AG09319 (cell line): ENCODE measurements around the gene KCNK1.

Experiments
- DNase-seq: peaks from one replicate; pipeline ENCODE4 v3.0.0-alpha.2; 2010; ENCODE audit warnings: low read depth; ENCODE audit errors: extremely low read depth
- CTCF ChIP-seq: IDR thresholded peaks from 2 replicates; pipeline ENCODE4 v1.5.1; 2011; ENCODE audit warnings: low read depth, mild to moderate bottlenecking, inconsistent platforms, low read length, moderate library complexity

Gene KCNK1

DNA sequence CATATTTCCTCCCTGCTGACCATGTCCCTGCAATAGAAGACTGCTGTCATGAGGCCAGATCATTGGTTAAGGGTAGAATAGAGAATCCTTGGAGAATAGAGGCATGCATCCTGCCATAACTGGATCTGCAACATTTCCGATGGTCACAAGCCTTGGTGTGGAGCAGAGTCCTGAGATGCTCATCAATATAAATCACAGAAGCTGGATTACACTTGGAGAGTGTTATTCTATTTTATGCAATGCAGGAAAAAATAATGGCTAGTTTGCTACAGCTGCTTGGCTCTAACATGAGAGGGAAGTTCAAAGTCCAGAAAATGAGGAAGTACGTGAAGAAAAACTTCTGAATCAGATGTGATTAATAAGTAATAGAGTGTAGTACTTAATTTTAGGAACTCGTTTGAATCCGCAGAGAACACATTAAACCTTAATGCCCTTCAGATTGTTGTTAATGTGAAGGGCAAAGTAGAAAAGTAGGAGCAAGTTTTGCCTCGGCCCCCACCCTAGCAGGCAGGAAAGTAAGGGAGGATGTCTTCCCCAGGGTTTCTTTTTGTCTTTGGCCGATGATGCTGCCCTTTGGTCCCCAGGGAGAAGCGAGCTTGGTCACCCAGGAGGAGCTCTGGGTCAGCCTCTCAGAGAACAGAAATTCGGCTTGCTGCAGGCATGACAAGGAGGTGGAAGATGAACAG, 59.5 kb downstream of the KCNK1 start:
- no peak for DNase-seq
- TF ChIP-seq CTCF, result no peak

GRCh38 chr1:233673947-233674431, 60.1 kb downstream of the KCNK1 start:
- no peak for DNase-seq
- TF ChIP-seq CTCF, result no peak

DNA sequence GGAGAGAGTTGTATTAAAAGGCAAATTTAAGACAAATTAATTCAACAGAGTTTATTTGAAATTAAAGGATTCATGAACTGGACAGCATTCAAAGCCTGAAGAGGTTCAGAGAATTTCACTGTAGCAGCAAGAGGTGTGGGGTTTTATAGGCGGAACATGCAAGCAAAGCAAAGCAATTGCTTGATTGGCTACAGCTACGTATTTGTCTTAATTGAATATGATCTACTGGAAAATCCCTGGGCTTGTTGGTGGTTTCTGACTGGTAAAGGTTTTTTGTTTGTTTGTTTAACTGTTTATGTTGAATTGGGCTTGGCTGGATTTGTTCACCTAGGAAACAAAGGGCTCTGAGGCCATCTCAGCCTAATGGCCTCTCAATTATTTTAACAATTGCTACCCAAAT, 61.5 kb downstream of the KCNK1 start:
- DNase-seq, result no peak
- TF ChIP-seq CTCF, result no peak

- no peak for TF ChIP-seq CTCF
- DNase-seq, result no peak
Measured at GRCh38 chr1:233675893-233676292, 62.0 kb downstream of the KCNK1 start.

DNA sequence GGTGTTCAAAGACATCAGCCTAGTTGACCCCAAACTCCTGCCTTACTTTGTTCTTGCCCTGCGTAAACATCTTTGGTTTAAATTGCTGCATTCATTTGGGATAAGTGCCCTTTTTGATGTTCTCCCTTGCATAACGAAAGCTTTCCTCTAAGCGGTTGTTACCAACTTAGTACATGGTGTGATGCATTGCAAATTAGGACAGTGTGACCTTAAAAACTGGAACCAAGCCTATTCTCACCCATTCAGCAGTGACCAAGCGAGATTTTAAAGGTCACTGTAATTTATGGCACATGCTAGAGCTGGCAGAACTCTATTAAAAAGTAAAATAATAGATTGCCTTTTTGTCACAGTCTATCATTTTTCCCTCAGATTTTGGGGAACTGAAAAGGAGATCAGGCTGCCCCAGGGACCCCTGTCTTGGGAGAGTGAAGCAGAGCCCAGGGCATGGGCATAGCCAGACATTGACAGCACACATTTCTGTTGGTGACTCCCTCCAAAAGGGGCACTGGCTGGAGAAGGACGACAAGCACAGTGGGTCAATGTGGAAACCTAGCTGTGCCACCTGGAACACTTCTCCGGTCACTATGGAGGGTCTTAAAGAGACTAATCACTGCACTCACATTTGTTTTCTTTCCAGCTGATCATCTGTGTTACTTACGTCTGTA, 63.9 kb downstream of the KCNK1 start:
- DNase-seq, result no peak
- no peak for TF ChIP-seq CTCF

GRCh38 chr1:233679030-233679429, 65.1 kb downstream of the KCNK1 start:
- TF ChIP-seq CTCF, result no peak
- no peak for DNase-seq

- no peak for DNase-seq
Measured at GRCh38 chr1:233679591-233680373, 65.9 kb downstream of the KCNK1 start.

More at GRCh38 chr1:233679591-233680373, 65.9 kb downstream of the KCNK1 start:
- TF ChIP-seq CTCF, result no peak
